ENCODE results near the gene CLSTN3. TPM values are rescaled to one million over a fixed set of nuclear protein-coding genes. Genes with fewer than 3 reads are reported as not detected.

The CLSTN3 gene
- total and polyA plus RNA-seq, 7 experiments from 2014 or later, result 1.1 to 76.3 (median 25.5) TPM

GRCh38 chr12:7123806-7124522 lies 6.2 kb upstream of the CLSTN3 start:
- Mint-ChIP-seq H3K9me3 (peaks cover 0 to 1% (median 0%) of the 10 kb centered on the region in 11 donors), H3K4me3 (no peak overlapping the region), H3K27me3 (no peaks in the 10 kb centered on the region), H3K36me3 (peaks cover 0 to 5% (median 0%) of the 10 kb centered on the region in 5 donors), H3K27ac (peak overlapping the region in 1 of 9 donors; percentile 70), H3K4me1 (peaks cover 6 to 11% (median 9%) of the 10 kb centered on the region in 7 donors)
- Histone ChIP-seq H3K4me3 (ENCODE audit: low read length) (no peak overlapping the region), H3K27ac (ENCODE audit: low read depth, low read length) (no peak overlapping the region), H3K36me3 (ENCODE audit: control insufficient read depth in 2 of 3, insufficient read depth in 3 of 3, low read length in 3 of 3) (no peaks in the 10 kb centered on the region), H3K9me3 (ENCODE audit: control insufficient read depth in 2 of 3, low read length in 3 of 3) (no peaks in the 10 kb centered on the region), H3K4me1 (ENCODE audit: control insufficient read depth in 2 of 2, insufficient read depth in 2 of 2, low read length in 2 of 2) (peaks cover 0 to 2% of the 10 kb centered on the region in 2 donors), H3K27me3 (ENCODE audit: control insufficient read depth in 2 of 2, insufficient read depth in 2 of 2, low read length in 2 of 2) (no peaks in the 10 kb centered on the region)
- ATAC-seq (no peak), DNase-seq (no peak)
- POLR2A ChIA-PET, result interaction anchor here (1.0 kb wide), 1 partner anchor 106 kb away, joined by 3 read pairs; the partner anchor contains the start of gene LPCAT3
- CTCF ChIA-PET, result interaction anchor here (1.2 kb wide), 1 partner anchor 22 kb away, joined by 5 read pairs; no protein-coding TSS in a partner anchor
- intact Hi-C loops (cut with micrococcal nuclease), result no loop called here

- Histone ChIP-seq H3K4me3 (ENCODE audit: low read length) (no peak overlapping the region), H3K36me3 (ENCODE audit: control insufficient read depth in 2 of 3, insufficient read depth in 3 of 3, low read length in 3 of 3) (peaks cover 0 to 6% (median 0%) of the 10 kb centered on the region in 3 experiments), H3K9me3 (ENCODE audit: control insufficient read depth in 2 of 3, low read length in 3 of 3) (no peaks in the 10 kb centered on the region), H3K27ac (ENCODE audit: low read depth, low read length) (no peak overlapping the region), H3K27me3 (ENCODE audit: control insufficient read depth in 2 of 2, insufficient read depth in 2 of 2, low read length in 2 of 2) (no peaks in the 10 kb centered on the region), H3K4me1 (ENCODE audit: control insufficient read depth in 2 of 2, insufficient read depth in 2 of 2, low read length in 2 of 2) (peaks cover 6 to 8% of the 10 kb centered on the region in 2 donors)
- Mint-ChIP-seq H3K36me3 (peaks cover 0 to 5% (median 0%) of the 10 kb centered on the region in 5 donors), H3K4me1 (peaks cover 11 to 22% (median 14%) of the 10 kb centered on the region in 7 donors), H3K27me3 (no peaks in the 10 kb centered on the region), H3K9me3 (peaks cover 0 to 1% (median 0%) of the 10 kb centered on the region in 11 donors), H3K4me3 (no peak overlapping the region), H3K27ac (peak overlapping the region in 2 of 9 donors; percentile 1 to 75)
- ATAC-seq (no peak), DNase-seq (no peak)
- intact Hi-C loops (cut with micrococcal nuclease), result no loop called here
- POLR2A ChIA-PET, result no interaction called here
- CTCF ChIA-PET, result interaction anchor here (1.5 kb wide), 1 partner anchor 17 kb away, joined by 3 read pairs; no protein-coding TSS in a partner anchor
Measured at GRCh38 chr12:7125632-7126227, 4.4 kb upstream of the CLSTN3 start.

GRCh38 chr12:7127916-7128626 lies 2.1 kb upstream of the CLSTN3 start:
- Mint-ChIP-seq H3K9me3 (peaks cover 0 to 3% (median 0%) of the 10 kb centered on the region in 11 donors), H3K27ac (peak overlapping the region in 5 of 9 donors; percentile 0 to 88 (median 57)), H3K36me3 (peaks cover 0 to 5% (median 0%) of the 10 kb centered on the region in 5 donors), H3K4me1 (peaks cover 29 to 41% (median 34%) of the 10 kb centered on the region in 7 donors), H3K4me3 (peak overlapping the region; percentile 20 to 100 (median 94)), H3K27me3 (no peaks in the 10 kb centered on the region)
- Histone ChIP-seq H3K9me3 (ENCODE audit: control insufficient read depth in 2 of 3, low read length in 3 of 3) (no peaks in the 10 kb centered on the region), H3K4me3 (ENCODE audit: low read length) (no peak overlapping the region), H3K4me1 (ENCODE audit: control insufficient read depth in 2 of 2, insufficient read depth in 2 of 2, low read length in 2 of 2) (peaks cover 18% of the 10 kb centered on the region in 2 donors), H3K36me3 (ENCODE audit: control insufficient read depth in 2 of 3, insufficient read depth in 3 of 3, low read length in 3 of 3) (peaks cover 0 to 6% (median 0%) of the 10 kb centered on the region in 3 experiments), H3K27ac (ENCODE audit: low read depth, low read length) (no peak overlapping the region), H3K27me3 (ENCODE audit: control insufficient read depth in 2 of 2, insufficient read depth in 2 of 2, low read length in 2 of 2) (no peaks in the 10 kb centered on the region)
- CTCF ChIA-PET, result no interaction called here
- POLR2A ChIA-PET, result no interaction called here
- ATAC-seq (no peak), DNase-seq (no peak)
- intact Hi-C loops (cut with micrococcal nuclease), result no loop called here

- CTCF ChIA-PET, result no interaction called here
- intact Hi-C loops (cut with micrococcal nuclease), result no loop called here
Measured at GRCh38 chr12:7128681-7129286, 1.4 kb upstream of the CLSTN3 start, which contains the start of gene RBP5. Gene RBP5, minus strand, starts transcription at chr12:7128889. Its CDS starts 114 bp downstream, at chr12:7128775.

GRCh38 chr12:7129287-7129871 lies 792 bp upstream of the CLSTN3 start:
- no peaks in the 10 kb centered on the region for H3K27me3 Mint-ChIP-seq
- H3K27ac Mint-ChIP-seq, result peak overlapping the region; percentile 73 to 95 (median 92)
- ATAC-seq, result no peak
- H3K36me3 Mint-ChIP-seq, result peaks cover 0 to 10% (median 0%) of the 10 kb centered on the region in 5 donors
- ChIA-PET CTCF (interaction anchor here (1.2 kb wide), 1 partner anchor 11 kb away, joined by 4 read pairs; no protein-coding TSS in a partner anchor), POLR2A (interaction anchor here (1.0 kb wide), 1 partner anchor 11 kb away, joined by 4 read pairs; no protein-coding TSS in a partner anchor)
- Histone ChIP-seq H3K4me1 (ENCODE audit: control insufficient read depth in 2 of 2, insufficient read depth in 2 of 2, low read length in 2 of 2) (peaks cover 18% of the 10 kb centered on the region in 2 donors), H3K27me3 (ENCODE audit: control insufficient read depth in 2 of 2, insufficient read depth in 2 of 2, low read length in 2 of 2) (no peaks in the 10 kb centered on the region), H3K36me3 (ENCODE audit: control insufficient read depth in 2 of 3, insufficient read depth in 3 of 3, low read length in 3 of 3) (peaks cover 0 to 6% (median 0%) of the 10 kb centered on the region in 3 experiments), H3K9me3 (ENCODE audit: control insufficient read depth in 2 of 3, low read length in 3 of 3) (no peaks in the 10 kb centered on the region), H3K27ac (ENCODE audit: low read depth, low read length) (peak overlapping the region; percentile 73), H3K4me3 (ENCODE audit: low read length) (peak overlapping the region; percentile 88)
- H3K4me1 Mint-ChIP-seq, result peaks cover 29 to 41% (median 34%) of the 10 kb centered on the region in 7 donors
- H3K4me3 Mint-ChIP-seq, result peak overlapping the region; percentile 94 to 100 (median 96)
- peaks cover 0 to 4% (median 0%) of the 10 kb centered on the region in 11 donors for H3K9me3 Mint-ChIP-seq
- peak in 1 of 9 donors; percentile 39 for DNase-seq
- intact Hi-C loops (cut with micrococcal nuclease), result no loop called here

More at GRCh38 chr12:7128681-7129286, 1.4 kb upstream of the CLSTN3 start, which contains the start of gene RBP5:
- POLR2A ChIA-PET, result interaction anchor here (1.0 kb wide), 1 partner anchor 12 kb away, joined by 4 read pairs; no protein-coding TSS in a partner anchor
- Mint-ChIP-seq H3K4me1 (peaks cover 29 to 41% (median 34%) of the 10 kb centered on the region in 7 donors), H3K27me3 (no peaks in the 10 kb centered on the region), H3K36me3 (peaks cover 0 to 6% (median 0%) of the 10 kb centered on the region in 5 donors), H3K4me3 (peak within 1 kb of the TSS; percentile 94 to 100 (median 96)), H3K9me3 (peaks cover 0 to 4% (median 0%) of the 10 kb centered on the region in 11 donors), H3K27ac (peak within 1 kb of the TSS; percentile 73 to 95 (median 92))
- peaks cover 18% of the 10 kb centered on the region in 2 donors for H3K4me1 ChIP-seq (ENCODE audit: control insufficient read depth in 2 of 2, insufficient read depth in 2 of 2, low read length in 2 of 2)
- no peak for DNase-seq
- no peak for ATAC-seq
- no peaks in the 10 kb centered on the region for H3K9me3 ChIP-seq (ENCODE audit: control insufficient read depth in 2 of 3, low read length in 3 of 3)
- no peaks in the 10 kb centered on the region for H3K27me3 ChIP-seq (ENCODE audit: control insufficient read depth in 2 of 2, insufficient read depth in 2 of 2, low read length in 2 of 2)
- H3K4me3 ChIP-seq (ENCODE audit: low read length), result peak within 1 kb of the TSS; percentile 88
- peaks cover 0 to 6% (median 0%) of the 10 kb centered on the region in 3 experiments for H3K36me3 ChIP-seq (ENCODE audit: control insufficient read depth in 2 of 3, insufficient read depth in 3 of 3, low read length in 3 of 3)
- peak within 1 kb of the TSS; percentile 73 for H3K27ac ChIP-seq (ENCODE audit: low read depth, low read length)

Measured in naive thymus-derived CD4-positive, alpha-beta T cell (primary cell).